Calu3 (cell line): ENCODE results near the gene MCC. TPM values are rescaled to one million over a fixed set of nuclear protein-coding genes. Genes with fewer than 3 reads are reported as not detected.

ENCODE experiments used
- BruUV-seq: library from RNA; stranded (reverse); fragments of 400-500 nt; replicated peaks from 2 replicates; lab custom pipeline; 2021; lab: Mats Ljungman, UMichigan
- CTCF ChIA-PET: fragments of 300-600 bp; sonication (Branson Sonifier 250); formaldehyde crosslinking; loops from one replicate; lab custom pipeline; 2022; ENCODE audit warnings: antibody characterized with exemption; lab: Charles Lee
- DNase-seq: peaks from one replicate; pipeline ENCODE4 v3.0.0; 2022
- H3K27ac Mint-ChIP-seq: one replicate; pipeline ENCODE4 v1.8.0; 2022; ENCODE audit warnings: mixed read lengths; ENCODE audit not compliant: unreplicated experiment
- H3K27me3 Mint-ChIP-seq: one replicate; pipeline ENCODE4 v1.8.0; 2022; ENCODE audit warnings: mixed read lengths; ENCODE audit not compliant: unreplicated experiment
- H3K36me3 Mint-ChIP-seq: one replicate; pipeline ENCODE4 v1.8.0; 2022; ENCODE audit warnings: mild to moderate bottlenecking, moderate library complexity, mixed read lengths; ENCODE audit not compliant: insufficient read depth, unreplicated experiment
- H3K4me1 Mint-ChIP-seq: one replicate; pipeline ENCODE4 v1.8.0; 2022; ENCODE audit warnings: mild to moderate bottlenecking, low read depth, mixed read lengths; ENCODE audit not compliant: unreplicated experiment
- H3K4me3 Mint-ChIP-seq: one replicate; pipeline ENCODE4 v1.8.0; 2022; ENCODE audit warnings: mild to moderate bottlenecking, low read depth, moderate library complexity, mixed read lengths; ENCODE audit not compliant: unreplicated experiment
- H3K9me3 Mint-ChIP-seq: one replicate; pipeline ENCODE4 v1.8.0; 2022; ENCODE audit warnings: low read depth, mixed read lengths; ENCODE audit not compliant: unreplicated experiment
- intact Hi-C: fragments of 100-400 bp; cut with micrococcal nuclease; formaldehyde crosslinking; loops from one replicate; pipeline ENCODE4 v1.10.0; 2022; ENCODE audit not compliant: unreplicated experiment
- total RNA-seq: library from RNA; stranded (reverse); gene quantifications from 2 replicates; pipeline ENCODE4 v1.2.3, GENCODE V29; 2022
- TF ChIP-seq, protein P1 (sequence below): fragments of 200-600 bp; IDR thresholded peaks from one replicate; pipeline ENCODE4 v1.8.0; 2022; ENCODE audit warnings: antibody characterized with exemption; ENCODE audit not compliant: unreplicated experiment

The MCC gene
- total RNA-seq, 1 experiment from 2014 or later = 2.8 TPM

DNA sequence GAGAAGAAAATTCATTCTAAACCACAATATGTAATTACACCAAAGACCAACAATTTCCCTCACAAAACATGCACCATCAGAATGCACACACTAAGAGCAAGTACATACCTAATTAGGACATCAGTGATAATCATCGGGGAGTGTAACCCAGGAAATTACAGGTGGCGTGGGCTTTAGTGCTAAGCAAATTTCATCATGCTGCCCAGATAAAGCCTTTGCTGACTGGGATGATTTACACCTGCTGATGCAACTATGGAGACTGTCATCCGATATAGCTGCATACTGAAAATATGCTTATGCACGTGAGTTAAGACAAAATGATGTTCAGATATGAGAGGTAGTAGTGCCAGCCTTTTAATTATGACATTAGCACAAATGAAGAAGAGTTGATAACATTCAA is 388.4 kb downstream of the MCC start:
- no peaks in the 10 kb centered on the region for H3K4me1 Mint-ChIP-seq
- TF ChIP-seq, protein P1, sequence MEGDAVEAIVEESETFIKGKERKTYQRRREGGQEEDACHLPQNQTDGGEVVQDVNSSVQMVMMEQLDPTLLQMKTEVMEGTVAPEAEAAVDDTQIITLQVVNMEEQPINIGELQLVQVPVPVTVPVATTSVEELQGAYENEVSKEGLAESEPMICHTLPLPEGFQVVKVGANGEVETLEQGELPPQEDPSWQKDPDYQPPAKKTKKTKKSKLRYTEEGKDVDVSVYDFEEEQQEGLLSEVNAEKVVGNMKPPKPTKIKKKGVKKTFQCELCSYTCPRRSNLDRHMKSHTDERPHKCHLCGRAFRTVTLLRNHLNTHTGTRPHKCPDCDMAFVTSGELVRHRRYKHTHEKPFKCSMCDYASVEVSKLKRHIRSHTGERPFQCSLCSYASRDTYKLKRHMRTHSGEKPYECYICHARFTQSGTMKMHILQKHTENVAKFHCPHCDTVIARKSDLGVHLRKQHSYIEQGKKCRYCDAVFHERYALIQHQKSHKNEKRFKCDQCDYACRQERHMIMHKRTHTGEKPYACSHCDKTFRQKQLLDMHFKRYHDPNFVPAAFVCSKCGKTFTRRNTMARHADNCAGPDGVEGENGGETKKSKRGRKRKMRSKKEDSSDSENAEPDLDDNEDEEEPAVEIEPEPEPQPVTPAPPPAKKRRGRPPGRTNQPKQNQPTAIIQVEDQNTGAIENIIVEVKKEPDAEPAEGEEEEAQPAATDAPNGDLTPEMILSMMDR = no peak
- intact Hi-C loops = no loop called here
- no peak for DNase-seq
- no TSS peak for BruUV-seq
- H3K36me3 Mint-ChIP-seq = no peaks in the 10 kb centered on the region
- no peak overlapping the region for H3K27ac Mint-ChIP-seq
- no peaks in the 10 kb centered on the region for H3K9me3 Mint-ChIP-seq
- no peaks in the 10 kb centered on the region for H3K27me3 Mint-ChIP-seq
- no peak overlapping the region for H3K4me3 Mint-ChIP-seq
- CTCF ChIA-PET = no interaction called here

DNA sequence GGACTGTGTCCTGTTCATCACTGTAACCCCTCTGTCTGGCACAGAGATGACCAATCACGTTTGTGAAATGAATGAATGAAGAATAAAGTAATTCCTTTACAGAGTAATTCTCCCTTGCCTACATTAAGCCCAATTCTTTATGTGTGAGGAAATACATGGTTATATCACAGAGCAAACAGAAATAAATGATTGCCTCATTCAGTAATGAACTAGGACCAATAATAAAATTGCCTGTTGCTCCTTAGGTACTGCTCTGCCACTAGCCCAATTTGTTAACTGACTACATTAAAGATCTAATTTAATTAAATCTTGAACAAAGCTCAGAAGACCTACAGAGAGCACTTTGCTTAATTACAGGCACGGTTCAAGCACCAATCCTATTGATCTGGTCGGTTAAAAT is 389.9 kb downstream of the MCC start:
- Mint-ChIP-seq H3K27ac (no peak overlapping the region), H3K4me3 (no peak overlapping the region), H3K4me1 (no peaks in the 10 kb centered on the region), H3K36me3 (no peaks in the 10 kb centered on the region), H3K27me3 (no peaks in the 10 kb centered on the region), H3K9me3 (no peaks in the 10 kb centered on the region)
- TF ChIP-seq, protein P1 = no peak
- no peak for DNase-seq
- intact Hi-C loops = no loop called here
- CTCF ChIA-PET = no interaction called here
- BruUV-seq = no TSS peak

DNA sequence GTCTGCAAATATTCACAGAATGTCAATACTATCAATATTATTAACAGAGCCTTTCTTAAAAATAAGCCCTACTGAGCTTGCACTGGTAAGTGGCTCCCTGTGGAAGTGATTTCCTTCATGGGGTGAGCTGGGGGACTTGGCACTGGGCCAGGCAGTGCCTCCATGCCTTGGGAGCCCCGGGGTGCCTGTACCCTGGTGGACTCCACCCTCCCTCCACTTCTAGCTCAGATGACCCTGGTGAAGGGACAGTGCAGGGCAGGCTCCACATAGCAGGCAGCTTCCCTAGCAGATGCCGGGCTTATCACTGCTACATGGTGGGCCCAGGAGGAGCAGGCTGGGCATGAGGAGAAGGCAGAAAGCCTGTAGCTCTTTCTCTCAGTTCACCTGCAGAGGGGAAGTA is 392.4 kb downstream of the MCC start:
- Mint-ChIP-seq H3K36me3 (no peaks in the 10 kb centered on the region), H3K9me3 (no peaks in the 10 kb centered on the region), H3K4me1 (no peaks in the 10 kb centered on the region), H3K27ac (no peak overlapping the region), H3K27me3 (no peaks in the 10 kb centered on the region), H3K4me3 (no peak overlapping the region)
- CTCF ChIA-PET = interaction anchor here (0.7 to 1.0 kb wide), 2 partner anchors 12 to 412 kb away, joined by 3 to 6 read pairs; no protein-coding TSS in a partner anchor
- intact Hi-C loops = no loop called here
- TF ChIP-seq, protein P1 = no peak
- BruUV-seq = no TSS peak
- DNase-seq = no peak

DNA sequence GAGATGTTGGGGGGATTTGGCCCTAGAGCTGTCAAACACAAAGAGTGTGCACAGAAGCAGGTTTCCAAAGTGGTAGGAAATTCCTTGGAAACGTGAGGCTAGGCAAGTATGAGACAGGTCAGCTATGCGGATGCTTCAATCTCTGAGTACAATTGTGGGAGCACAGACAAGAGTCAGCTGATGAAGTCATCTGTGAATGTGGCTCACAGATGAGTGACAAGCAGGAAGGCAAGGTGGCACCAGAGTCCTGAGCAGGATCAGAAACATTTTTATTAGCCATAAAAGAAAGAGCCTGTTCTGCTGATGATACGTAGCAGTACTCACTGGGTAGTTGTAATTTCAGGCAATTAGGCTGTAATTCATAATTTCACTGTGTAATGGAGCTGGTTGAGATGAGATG is 394.7 kb downstream of the MCC start:
- intact Hi-C loops = no loop called here
- Mint-ChIP-seq H3K36me3 (no peaks in the 10 kb centered on the region), H3K27ac (no peak overlapping the region), H3K9me3 (no peaks in the 10 kb centered on the region), H3K4me1 (no peaks in the 10 kb centered on the region), H3K27me3 (no peaks in the 10 kb centered on the region), H3K4me3 (no peak overlapping the region)
- no peak for DNase-seq
- CTCF ChIA-PET = no interaction called here
- TF ChIP-seq, protein P1 = no peak
- no TSS peak for BruUV-seq
